ENCODE data around the gene UGDH. TPM values are rescaled to one million over a fixed set of nuclear protein-coding genes. Genes with fewer than 3 reads are reported as not detected.
A peak's percentile ranks its signal among the peaks of the same experiment; 100 is the strongest.

The UGDH gene
- total RNA-seq, 1 donor from 2014 or later = 47.7 TPM

DNA sequence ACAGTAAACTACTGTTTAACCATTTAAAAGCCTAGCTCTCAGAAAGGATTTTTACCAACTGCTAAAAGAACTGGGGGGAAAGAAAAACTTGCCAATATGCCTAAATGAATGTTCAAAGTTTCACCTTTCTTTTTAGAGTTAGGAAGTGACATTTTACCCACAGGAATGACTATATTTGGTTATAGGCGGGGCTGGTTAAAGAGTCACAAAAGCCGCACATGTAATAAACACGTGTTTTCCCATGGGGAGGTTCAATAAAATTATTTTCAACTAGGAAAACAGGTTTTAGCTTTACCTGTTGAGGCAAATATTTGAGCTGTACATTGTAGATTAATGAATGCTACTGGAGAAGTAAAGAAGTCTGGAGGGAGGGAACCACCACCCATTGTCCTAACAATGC, 41.6 kb upstream of the UGDH start:
- intact Hi-C loops (cut with DNase I) = no loop called here
- Histone ChIP-seq H3K27ac (no peak overlapping the region), H3K4me1 (no peaks in the 10 kb centered on the region), H3K27me3 (ENCODE audit: low read depth) (no peaks in the 10 kb centered on the region), H3K36me3 (peaks cover 24% of the 10 kb centered on the region), H3K9me3 (no peaks in the 10 kb centered on the region), H3K4me3 (no peak overlapping the region)
- DNase-seq (no peak), ATAC-seq (no peak)
- TF ChIP-seq, protein P1, sequence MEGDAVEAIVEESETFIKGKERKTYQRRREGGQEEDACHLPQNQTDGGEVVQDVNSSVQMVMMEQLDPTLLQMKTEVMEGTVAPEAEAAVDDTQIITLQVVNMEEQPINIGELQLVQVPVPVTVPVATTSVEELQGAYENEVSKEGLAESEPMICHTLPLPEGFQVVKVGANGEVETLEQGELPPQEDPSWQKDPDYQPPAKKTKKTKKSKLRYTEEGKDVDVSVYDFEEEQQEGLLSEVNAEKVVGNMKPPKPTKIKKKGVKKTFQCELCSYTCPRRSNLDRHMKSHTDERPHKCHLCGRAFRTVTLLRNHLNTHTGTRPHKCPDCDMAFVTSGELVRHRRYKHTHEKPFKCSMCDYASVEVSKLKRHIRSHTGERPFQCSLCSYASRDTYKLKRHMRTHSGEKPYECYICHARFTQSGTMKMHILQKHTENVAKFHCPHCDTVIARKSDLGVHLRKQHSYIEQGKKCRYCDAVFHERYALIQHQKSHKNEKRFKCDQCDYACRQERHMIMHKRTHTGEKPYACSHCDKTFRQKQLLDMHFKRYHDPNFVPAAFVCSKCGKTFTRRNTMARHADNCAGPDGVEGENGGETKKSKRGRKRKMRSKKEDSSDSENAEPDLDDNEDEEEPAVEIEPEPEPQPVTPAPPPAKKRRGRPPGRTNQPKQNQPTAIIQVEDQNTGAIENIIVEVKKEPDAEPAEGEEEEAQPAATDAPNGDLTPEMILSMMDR (IDR thresholded peaks at IDR 0.05) = no peak

DNA sequence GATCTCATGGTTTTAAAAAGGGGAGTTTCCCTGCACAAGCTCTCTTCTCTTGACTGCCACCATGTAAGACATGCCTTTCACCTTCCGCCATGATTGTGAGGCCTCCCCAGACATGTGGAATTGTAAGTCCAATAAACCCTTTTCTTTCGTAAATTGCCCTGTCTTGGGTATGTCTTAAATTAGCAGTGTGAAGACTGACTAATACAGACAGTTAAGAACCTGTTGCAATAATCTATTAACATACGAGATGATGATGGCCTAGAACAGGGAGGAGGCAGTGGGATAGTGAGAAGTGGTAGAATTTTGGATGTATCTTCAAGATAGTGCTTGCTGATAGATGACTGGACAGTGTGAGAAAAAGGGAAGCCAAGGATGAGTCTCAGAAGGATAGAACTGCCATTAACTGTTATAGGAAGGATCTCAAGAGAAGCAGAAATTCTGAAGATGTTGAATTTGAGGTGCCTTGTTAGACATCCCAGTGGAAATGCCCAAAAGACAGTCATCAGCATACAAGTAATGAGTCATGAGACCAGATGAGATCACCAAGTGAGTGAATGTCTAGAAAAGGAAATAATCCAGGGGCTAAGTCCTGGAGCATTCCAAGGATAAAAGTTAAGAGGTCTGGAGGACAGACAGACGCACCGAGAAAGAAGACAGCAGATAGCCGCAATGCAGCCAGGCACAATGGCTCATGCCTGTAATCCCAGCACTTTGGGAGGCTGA, 38.8 kb upstream of the UGDH start:
- Histone ChIP-seq H3K4me1 (no peaks in the 10 kb centered on the region), H3K9me3 (no peaks in the 10 kb centered on the region), H3K4me3 (no peak overlapping the region), H3K36me3 (peaks cover 19% of the 10 kb centered on the region), H3K27me3 (ENCODE audit: low read depth) (no peaks in the 10 kb centered on the region), H3K27ac (no peak overlapping the region)
- intact Hi-C loops (cut with DNase I) = no loop called here
- no peak for DNase-seq
- TF ChIP-seq, protein P1 (IDR thresholded peaks at IDR 0.05) = no peak
- ATAC-seq = no peak

DNA sequence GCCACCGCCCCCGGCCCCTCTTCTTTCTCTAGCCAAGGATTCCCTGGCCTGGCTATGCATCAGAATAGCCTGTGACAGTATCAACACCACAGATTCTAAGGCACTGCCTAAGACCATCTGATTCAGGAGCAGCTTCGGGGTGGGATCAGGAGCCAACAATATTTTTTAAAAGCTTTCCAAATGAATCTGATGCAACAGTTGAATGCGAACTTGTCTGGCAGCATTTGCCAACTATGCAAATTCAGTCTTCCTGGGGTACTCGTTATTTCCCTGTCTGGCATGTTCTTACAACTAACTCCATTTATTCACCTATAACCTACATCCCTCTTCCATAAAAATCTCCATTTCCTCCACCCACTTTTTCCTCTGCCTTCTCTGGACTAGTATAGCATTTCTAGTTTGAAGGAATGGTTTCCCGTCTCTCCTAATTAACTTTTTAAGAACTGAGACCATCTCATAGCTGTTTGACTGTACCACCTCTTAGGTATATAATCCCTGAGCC, 36.2 kb upstream of the UGDH start:
- Histone ChIP-seq H3K4me1 (peaks cover 5% of the 10 kb centered on the region), H3K27ac (no peak overlapping the region), H3K4me3 (no peak overlapping the region), H3K27me3 (ENCODE audit: low read depth) (no peaks in the 10 kb centered on the region), H3K36me3 (peaks cover 15% of the 10 kb centered on the region), H3K9me3 (no peaks in the 10 kb centered on the region)
- TF ChIP-seq, protein P1 (IDR thresholded peaks at IDR 0.05) = no peak
- intact Hi-C loops (cut with DNase I) = no loop called here
- DNase-seq = no peak
- ATAC-seq = no peak

DNA sequence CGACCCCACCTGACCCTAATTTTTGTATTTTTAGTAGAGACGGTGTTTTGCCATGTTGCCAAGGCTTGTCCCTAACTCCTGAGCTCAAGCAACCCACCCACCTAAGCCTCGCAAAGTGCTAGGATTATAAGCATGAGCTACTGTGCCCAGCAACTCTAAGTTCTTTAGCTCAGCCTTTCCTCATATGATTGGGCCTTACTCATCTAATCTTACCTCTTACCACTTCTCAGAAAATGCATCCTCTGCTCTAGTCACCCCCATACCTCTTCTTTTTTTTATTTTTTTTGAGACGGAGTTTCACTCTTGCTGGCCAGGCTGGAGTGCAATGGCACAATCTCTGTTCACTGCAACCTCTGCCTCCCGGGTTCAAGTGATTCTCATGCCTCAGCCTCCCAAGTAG, 35.6 kb upstream of the UGDH start:
- H3K36me3 ChIP-seq = peaks cover 15% of the 10 kb centered on the region
- H3K27ac ChIP-seq = no peak overlapping the region
- no peaks in the 10 kb centered on the region for H3K9me3 ChIP-seq
- intact Hi-C loops (cut with DNase I) = no loop called here
- TF ChIP-seq, protein P1 (IDR thresholded peaks at IDR 0.05) = no peak
- ATAC-seq (no peak), DNase-seq (no peak)
- no peak overlapping the region for H3K4me3 ChIP-seq
- H3K4me1 ChIP-seq = peaks cover 10% of the 10 kb centered on the region
- H3K27me3 ChIP-seq (ENCODE audit: low read depth) = no peaks in the 10 kb centered on the region

DNA sequence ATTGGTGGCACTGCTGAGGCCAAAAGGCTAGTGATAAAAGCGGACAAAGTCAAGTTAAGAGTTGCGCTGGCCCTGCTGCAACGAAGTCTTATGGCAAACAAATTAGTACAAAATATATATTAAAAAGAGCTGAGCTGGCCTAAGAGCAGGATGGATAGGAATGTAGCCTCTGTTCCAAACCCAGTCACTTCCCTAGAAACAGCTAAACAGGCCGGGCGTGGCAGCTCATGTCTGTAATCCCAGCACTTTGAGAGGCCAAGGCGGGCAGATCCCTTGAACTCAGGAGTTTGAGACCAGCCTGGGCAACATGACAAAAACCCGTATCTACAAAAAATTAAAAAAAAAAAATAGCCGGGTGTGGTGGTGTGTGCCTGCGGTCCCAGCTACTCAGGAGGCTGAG, 32.4 kb upstream of the UGDH start:
- intact Hi-C loops (cut with DNase I) = no loop called here
- H3K4me3 ChIP-seq = no peak overlapping the region
- peaks cover 10% of the 10 kb centered on the region for H3K4me1 ChIP-seq
- no peak for ATAC-seq
- DNase-seq = no peak
- TF ChIP-seq, protein P1 (IDR thresholded peaks at IDR 0.05) = no peak
- peak overlapping the region; percentile 25 for H3K27ac ChIP-seq
- H3K27me3 ChIP-seq (ENCODE audit: low read depth) = no peaks in the 10 kb centered on the region
- peaks cover 23% of the 10 kb centered on the region for H3K36me3 ChIP-seq
- no peaks in the 10 kb centered on the region for H3K9me3 ChIP-seq
